Measurements from ENCODE around the gene TBX15.

Gene TBX15

GRCh38 chr1:118863688-118864087 is 124.5 kb downstream of the TBX15 start:
- H3K4me3 ChIP-seq (ENCODE audit: low read depth, low read length): no peak overlapping the region
- H3K27ac ChIP-seq: no peak overlapping the region
- no peaks in the 10 kb centered on the region for H3K79me2 ChIP-seq
- H3K27me3 ChIP-seq (ENCODE audit: control insufficient read depth, insufficient read depth, low read length): no peaks in the 10 kb centered on the region
- H3K4me2 ChIP-seq (ENCODE audit: low read length): no peak overlapping the region
- H2AFZ ChIP-seq: no peak overlapping the region
- H3K9ac ChIP-seq: no peak overlapping the region
- H3K9me3 ChIP-seq (ENCODE audit: control insufficient read depth, low read length): no peaks in the 10 kb centered on the region
- no peak for TF ChIP-seq CTCF (IDR thresholded peaks at IDR 0.05)
- no peaks in the 10 kb centered on the region for H3K4me1 ChIP-seq
- no peaks in the 10 kb centered on the region for H3K36me3 ChIP-seq (ENCODE audit: control insufficient read depth, insufficient read depth, low read length)

GRCh38 chr1:118862755-118863154 is 125.4 kb downstream of the TBX15 start:
- H3K4me3 ChIP-seq (ENCODE audit: low read depth, low read length): no peak overlapping the region
- H3K36me3 ChIP-seq (ENCODE audit: control insufficient read depth, insufficient read depth, low read length): no peaks in the 10 kb centered on the region
- no peak overlapping the region for H2AFZ ChIP-seq
- no peaks in the 10 kb centered on the region for H3K79me2 ChIP-seq
- no peaks in the 10 kb centered on the region for H3K4me1 ChIP-seq
- no peaks in the 10 kb centered on the region for H3K9me3 ChIP-seq (ENCODE audit: control insufficient read depth, low read length)
- H3K4me2 ChIP-seq (ENCODE audit: low read length): no peak overlapping the region
- H3K27me3 ChIP-seq (ENCODE audit: control insufficient read depth, insufficient read depth, low read length): no peaks in the 10 kb centered on the region
- H3K27ac ChIP-seq: no peak overlapping the region
- no peak overlapping the region for H3K9ac ChIP-seq
- no peak for TF ChIP-seq CTCF (IDR thresholded peaks at IDR 0.05)

GRCh38 chr1:118861216-118861615 is 126.9 kb downstream of the TBX15 start:
- no peaks in the 10 kb centered on the region for H3K79me2 ChIP-seq
- no peaks in the 10 kb centered on the region for H3K36me3 ChIP-seq (ENCODE audit: control insufficient read depth, insufficient read depth, low read length)
- H3K9me3 ChIP-seq (ENCODE audit: control insufficient read depth, low read length): no peaks in the 10 kb centered on the region
- no peaks in the 10 kb centered on the region for H3K4me1 ChIP-seq
- no peak overlapping the region for H3K27ac ChIP-seq
- no peak overlapping the region for H3K4me3 ChIP-seq (ENCODE audit: low read depth, low read length)
- no peak overlapping the region for H3K9ac ChIP-seq
- no peak overlapping the region for H2AFZ ChIP-seq
- TF ChIP-seq CTCF (IDR thresholded peaks at IDR 0.05): no peak
- no peaks in the 10 kb centered on the region for H3K27me3 ChIP-seq (ENCODE audit: control insufficient read depth, insufficient read depth, low read length)
- no peak overlapping the region for H3K4me2 ChIP-seq (ENCODE audit: low read length)

- Histone ChIP-seq H3K9me3 (ENCODE audit: control insufficient read depth, low read length) (no peaks in the 10 kb centered on the region), H3K4me1 (no peaks in the 10 kb centered on the region), H3K36me3 (ENCODE audit: control insufficient read depth, insufficient read depth, low read length) (no peaks in the 10 kb centered on the region), H2AFZ (no peak overlapping the region), H3K4me3 (ENCODE audit: low read depth, low read length) (no peak overlapping the region), H3K4me2 (ENCODE audit: low read length) (no peak overlapping the region), H3K79me2 (no peaks in the 10 kb centered on the region), H3K27ac (no peak overlapping the region), H3K9ac (no peak overlapping the region), H3K27me3 (ENCODE audit: control insufficient read depth, insufficient read depth, low read length) (no peaks in the 10 kb centered on the region)
- TF ChIP-seq CTCF (IDR thresholded peaks at IDR 0.05): no peak
These were observed 128.1 kb downstream of the TBX15 start for GRCh38 chr1:118859999-118860398.

- H3K9ac ChIP-seq: no peak overlapping the region
- H3K27me3 ChIP-seq (ENCODE audit: control insufficient read depth, insufficient read depth, low read length): no peaks in the 10 kb centered on the region
- no peak overlapping the region for H2AFZ ChIP-seq
- no peaks in the 10 kb centered on the region for H3K36me3 ChIP-seq (ENCODE audit: control insufficient read depth, insufficient read depth, low read length)
- H3K4me1 ChIP-seq: no peaks in the 10 kb centered on the region
- no peak overlapping the region for H3K4me3 ChIP-seq (ENCODE audit: low read depth, low read length)
- H3K27ac ChIP-seq: no peak overlapping the region
- H3K4me2 ChIP-seq (ENCODE audit: low read length): no peak overlapping the region
- no peak for TF ChIP-seq CTCF (IDR thresholded peaks at IDR 0.05)
- H3K79me2 ChIP-seq: no peaks in the 10 kb centered on the region
- H3K9me3 ChIP-seq (ENCODE audit: control insufficient read depth, low read length): no peaks in the 10 kb centered on the region
These were observed 141.7 kb downstream of the TBX15 start for GRCh38 chr1:118846443-118846842.
